Breast epithelium (tissue), 4 donors: ENCODE data around the gene EIF4G3. TPM values are rescaled to one million over a fixed set of nuclear protein-coding genes. Genes with fewer than 3 reads are reported as not detected.

ENCODE experiments used
- DNase-seq, 2 donors: peaks; one replicate each; pipeline ENCODE4 v3.0.0-alpha.2; 2019; ENCODE audit warnings: low spot score in 2 of 2
- H3K27ac ChIP-seq, 2 donors: fragments of 200-600 bp; sonication (generic) in 1 of 2; one replicate each; pipeline ENCODE4 v1.5.1; 2016 to 2019; ENCODE audit warnings: mild to moderate bottlenecking in 1 of 2
- H3K27me3 ChIP-seq, 2 donors: fragments of 200-600 bp; sonication (generic) in 1 of 2; one replicate each; pipeline versions ENCODE4 v1.5.1 to v1.6.0; 2017 to 2019; ENCODE audit warnings: control low read depth in 1 of 2, mild to moderate bottlenecking in 1 of 2
- H3K36me3 ChIP-seq: fragments of 200-600 bp; one replicate; pipeline ENCODE4 v1.5.1; 2019
- H3K4me1 ChIP-seq, 2 donors: fragments of 200-600 bp; sonication (generic); one replicate each; pipeline ENCODE4 v1.5.1; 2016 to 2019; ENCODE audit warnings: control low read depth in 1 of 2
- H3K4me3 ChIP-seq, 3 donors: fragments of 200-600 bp; sonication (generic); 1 replicate in 2 of 3; 2 replicates in 1 of 3; pipeline ENCODE4 v1.5.1; 2016 to 2019; ENCODE audit warnings: mild to moderate bottlenecking in 3 of 3, moderate library complexity in 2 of 3
- H3K9me3 ChIP-seq, 2 donors: fragments of 200-600 bp; sonication (generic) in 1 of 2; one replicate each; pipeline ENCODE4 v1.5.1; 2016 to 2019; ENCODE audit warnings: control low read depth in 1 of 2
- POLR2A ChIP-seq: fragments of 450-650 bp; IDR thresholded peaks from one replicate; pipeline ENCODE4 v1.6.1; 2016; ENCODE audit warnings: antibody characterized with exemption, mild to moderate bottlenecking, moderate library complexity
- POLR2AphosphoS5 ChIP-seq, 3 donors: sonication (generic); formaldehyde crosslinking; IDR thresholded peaks; one replicate each; pipeline ENCODE4 v1.6.1; 2017; ENCODE audit warnings: antibody characterized with exemption in 3 of 3
- intact Hi-C: fragments of 100-400 bp; cut with DNase I; formaldehyde crosslinking; loops from one replicate; pipeline ENCODE4 v1.15.1; 2023; ENCODE audit warnings: low total_unique reads
- total RNA-seq, 3 donors: library from RNA; depleted of rRNA; stranded (reverse); fragments of >200 nt; gene quantifications; one replicate each; pipeline ENCODE4 v1.1.0, GENCODE V29; 2016
- TF ChIP-seq, protein P1 (sequence below), 3 donors: fragments of 450-650 bp; IDR thresholded peaks; one replicate each; pipeline ENCODE4 v1.5.1; 2016 to 2017; ENCODE audit warnings: antibody characterized with exemption in 3 of 3, mild to moderate bottlenecking in 3 of 3, moderate library complexity in 3 of 3

Gene EIF4G3
- total RNA-seq, 3 donors from 2014 or later: 37.8 to 52.4 (median 50.8) TPM

DNA sequence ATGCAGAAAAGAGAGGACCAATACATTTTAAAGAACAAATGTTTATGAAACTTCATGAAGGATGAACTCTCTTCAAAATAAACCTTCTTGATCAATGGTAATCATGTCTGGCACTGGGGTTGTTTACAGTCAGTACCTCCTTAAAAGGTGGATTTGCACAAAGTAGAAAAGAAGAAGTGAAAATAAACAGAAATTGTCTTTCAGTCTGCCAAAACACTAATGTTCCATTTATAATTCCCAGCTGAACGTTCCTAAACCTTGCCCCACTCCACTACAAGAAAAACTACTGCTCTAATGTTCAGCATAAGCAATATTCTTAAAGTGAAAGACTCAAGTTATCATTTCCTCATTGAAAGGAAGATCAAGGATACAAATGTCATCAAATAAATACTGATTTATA lies 86.2 kb downstream of the EIF4G3 start:
- no peaks in the 10 kb centered on the region for H3K27me3 ChIP-seq
- intact Hi-C loops: no loop called here

DNA sequence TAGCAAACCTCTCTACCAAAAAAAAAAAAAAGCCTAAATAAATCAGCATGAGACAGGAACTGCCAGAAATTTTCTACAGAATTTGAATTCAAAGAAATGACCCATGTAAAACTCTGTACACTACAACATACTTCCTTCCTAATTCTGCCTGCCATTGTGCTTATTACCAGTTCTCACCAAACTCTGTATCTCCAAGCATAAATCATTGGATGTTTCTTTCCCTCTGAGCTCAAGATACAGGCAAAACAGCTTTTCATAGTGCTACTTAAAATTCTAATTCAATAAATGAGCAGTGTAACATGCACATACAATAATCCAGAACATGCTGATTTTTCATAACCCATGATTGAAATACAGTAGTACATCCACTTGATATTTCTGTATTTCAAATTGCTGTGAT lies 87.0 kb downstream of the EIF4G3 start:
- Histone ChIP-seq H3K27me3 (no peaks in the 10 kb centered on the region), H3K36me3 (no peaks in the 10 kb centered on the region), H3K27ac (peak overlapping the region in 1 of 2 donors; percentile 19), H3K4me1 (no peaks in the 10 kb centered on the region), H3K9me3 (no peaks in the 10 kb centered on the region), H3K4me3 (no peak overlapping the region)
- no peak for DNase-seq
- TF ChIP-seq, protein P1, sequence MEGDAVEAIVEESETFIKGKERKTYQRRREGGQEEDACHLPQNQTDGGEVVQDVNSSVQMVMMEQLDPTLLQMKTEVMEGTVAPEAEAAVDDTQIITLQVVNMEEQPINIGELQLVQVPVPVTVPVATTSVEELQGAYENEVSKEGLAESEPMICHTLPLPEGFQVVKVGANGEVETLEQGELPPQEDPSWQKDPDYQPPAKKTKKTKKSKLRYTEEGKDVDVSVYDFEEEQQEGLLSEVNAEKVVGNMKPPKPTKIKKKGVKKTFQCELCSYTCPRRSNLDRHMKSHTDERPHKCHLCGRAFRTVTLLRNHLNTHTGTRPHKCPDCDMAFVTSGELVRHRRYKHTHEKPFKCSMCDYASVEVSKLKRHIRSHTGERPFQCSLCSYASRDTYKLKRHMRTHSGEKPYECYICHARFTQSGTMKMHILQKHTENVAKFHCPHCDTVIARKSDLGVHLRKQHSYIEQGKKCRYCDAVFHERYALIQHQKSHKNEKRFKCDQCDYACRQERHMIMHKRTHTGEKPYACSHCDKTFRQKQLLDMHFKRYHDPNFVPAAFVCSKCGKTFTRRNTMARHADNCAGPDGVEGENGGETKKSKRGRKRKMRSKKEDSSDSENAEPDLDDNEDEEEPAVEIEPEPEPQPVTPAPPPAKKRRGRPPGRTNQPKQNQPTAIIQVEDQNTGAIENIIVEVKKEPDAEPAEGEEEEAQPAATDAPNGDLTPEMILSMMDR (IDR thresholded peaks at IDR 0.05): no peak
- TF ChIP-seq POLR2AphosphoS5 (IDR thresholded peaks at IDR 0.05) (no peak), POLR2A (no peak)
- intact Hi-C loops: no loop called here

More for the DNA sequence above, 86.2 kb downstream of the EIF4G3 start:
- Histone ChIP-seq H3K4me3 (no peak overlapping the region), H3K27ac (peak overlapping the region in 1 of 2 donors; percentile 7), H3K9me3 (no peaks in the 10 kb centered on the region), H3K4me1 (no peaks in the 10 kb centered on the region), H3K36me3 (no peaks in the 10 kb centered on the region)
- TF ChIP-seq POLR2AphosphoS5 (IDR thresholded peaks at IDR 0.05) (no peak), POLR2A (no peak)
- TF ChIP-seq, protein P1 (IDR thresholded peaks at IDR 0.05): no peak
- DNase-seq: no peak

DNA sequence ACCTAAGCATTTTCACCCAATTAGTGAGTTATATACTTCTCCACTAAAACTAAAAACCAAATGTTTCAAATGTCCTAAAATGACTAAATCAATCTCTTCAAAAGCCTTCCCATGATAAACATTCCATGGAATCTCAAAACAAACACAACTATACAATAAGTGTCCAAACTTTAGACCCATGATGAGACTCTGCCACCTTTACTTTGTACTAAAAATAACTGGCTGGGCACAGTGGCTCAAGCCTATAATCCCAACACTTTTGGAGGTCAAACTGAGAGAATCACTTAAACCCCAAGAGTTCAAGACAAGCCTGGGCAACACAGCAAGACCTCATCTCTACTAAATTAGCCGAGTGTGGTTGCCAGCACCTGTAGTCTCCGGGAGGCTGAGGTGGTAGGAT lies 87.4 kb downstream of the EIF4G3 start:
- H3K4me3 ChIP-seq: no peak overlapping the region
- H3K27me3 ChIP-seq: no peaks in the 10 kb centered on the region
- H3K4me1 ChIP-seq: no peaks in the 10 kb centered on the region
- no peaks in the 10 kb centered on the region for H3K36me3 ChIP-seq
- intact Hi-C loops: no loop called here
- no peaks in the 10 kb centered on the region for H3K9me3 ChIP-seq
- H3K27ac ChIP-seq: no peak overlapping the region
- no peak for TF ChIP-seq POLR2A
- no peak for DNase-seq

DNA sequence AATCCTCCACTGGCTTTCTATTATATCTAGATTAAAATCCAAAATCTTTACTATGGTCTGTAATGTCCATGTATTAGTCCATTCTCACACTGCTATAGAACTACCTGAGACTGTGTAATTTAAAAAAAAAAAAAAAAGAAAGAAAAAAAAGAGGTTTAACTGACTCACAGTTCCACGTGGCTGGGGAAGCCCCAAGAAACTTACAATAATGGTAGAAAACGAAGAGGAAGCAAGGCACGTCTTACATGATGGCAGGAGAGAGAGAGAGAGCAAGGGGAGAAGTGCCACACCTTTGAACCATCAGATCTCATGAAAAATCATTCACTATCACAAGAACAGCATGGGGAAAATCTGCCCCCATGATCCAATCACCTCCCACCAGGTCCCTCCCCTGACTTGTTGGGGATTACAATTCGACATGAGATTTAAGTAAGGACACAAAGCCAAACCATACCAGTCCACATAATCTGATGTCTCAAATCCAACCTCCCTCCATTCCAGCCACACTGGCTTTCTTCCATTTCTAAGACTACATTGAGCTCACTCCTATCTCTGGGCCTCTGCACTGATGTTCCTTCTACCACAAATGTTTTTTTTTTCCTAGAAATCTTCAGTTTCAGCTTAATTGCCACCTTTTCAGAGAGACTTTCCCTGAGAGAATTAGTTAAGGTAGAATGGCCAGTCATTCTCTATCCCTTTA lies 92.4 kb downstream of the EIF4G3 start:
- intact Hi-C loops: no loop called here
- DNase-seq: no peak
- Histone ChIP-seq H3K4me1 (no peaks in the 10 kb centered on the region), H3K4me3 (no peak overlapping the region), H3K9me3 (no peaks in the 10 kb centered on the region), H3K27me3 (no peaks in the 10 kb centered on the region), H3K36me3 (no peaks in the 10 kb centered on the region), H3K27ac (no peak overlapping the region)
- TF ChIP-seq, protein P1 (IDR thresholded peaks at IDR 0.05): no peak
- no peak for TF ChIP-seq POLR2AphosphoS5 (IDR thresholded peaks at IDR 0.05)
- no peak for TF ChIP-seq POLR2A

DNA sequence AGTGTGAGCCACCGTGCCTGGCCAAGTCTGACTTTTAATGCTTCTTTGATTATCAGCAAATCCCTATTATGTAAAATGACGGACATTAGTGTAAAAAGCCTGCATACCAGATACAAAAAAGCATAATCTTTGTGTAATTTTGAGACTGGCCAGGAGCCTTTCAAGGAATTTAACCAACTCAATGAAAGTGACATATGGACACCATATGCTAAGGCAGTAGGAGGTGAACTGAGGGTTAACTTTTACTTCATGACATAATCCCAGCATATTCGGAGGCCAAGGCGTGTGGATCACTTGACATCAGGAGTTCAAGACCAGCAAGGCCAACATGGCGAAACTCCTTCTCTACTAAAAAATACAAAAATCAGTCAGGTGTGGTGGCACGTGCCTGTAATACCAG lies 94.6 kb downstream of the EIF4G3 start:
- no peaks in the 10 kb centered on the region for H3K9me3 ChIP-seq
- no peak overlapping the region for H3K27ac ChIP-seq
- H3K4me1 ChIP-seq: no peaks in the 10 kb centered on the region
- intact Hi-C loops: no loop called here
- no peaks in the 10 kb centered on the region for H3K36me3 ChIP-seq
- no peak overlapping the region for H3K4me3 ChIP-seq
- no peak for TF ChIP-seq POLR2AphosphoS5 (IDR thresholded peaks at IDR 0.05)
- TF ChIP-seq POLR2A: no peak
- TF ChIP-seq, protein P1 (IDR thresholded peaks at IDR 0.05): no peak
- no peaks in the 10 kb centered on the region for H3K27me3 ChIP-seq
- no peak for DNase-seq
